Measurements from ENCODE around the gene GLI2. TPM values are rescaled to one million over a fixed set of nuclear protein-coding genes. Genes with fewer than 3 reads are reported as not detected.
A peak's percentile ranks its signal among the peaks of the same experiment; 100 is the strongest.

GLI2 gene
- polyA plus RNA-seq, 1 experiment = 5.2 TPM

GRCh38 chr2:120777170-120777751 is 41.6 kb downstream of the GLI2 start:
- ChIA-PET CTCF (no interaction called here), POLR2A (interaction anchor here (1.1 kb wide), 1 partner anchor 40 kb away, joined by 4 read pairs; no protein-coding TSS in a partner anchor)
- no peak for DNase-seq (ENCODE audit: low read depth, low spot score)
- Histone ChIP-seq H3K27ac (ENCODE audit: low read depth, low read length) (no peak overlapping the region), H3K9me3 (ENCODE audit: control insufficient read depth, insufficient read depth, low read length) (no peaks in the 10 kb centered on the region), H3K27me3 (ENCODE audit: control insufficient read depth, insufficient read depth, low read length) (no peaks in the 10 kb centered on the region), H3K4me3 (ENCODE audit: low read depth, low read length) (no peak overlapping the region)
- TF ChIP-seq CTCF (IDR thresholded peaks at IDR 0.05; ENCODE audit: low read depth, low read length) = no peak

DNA sequence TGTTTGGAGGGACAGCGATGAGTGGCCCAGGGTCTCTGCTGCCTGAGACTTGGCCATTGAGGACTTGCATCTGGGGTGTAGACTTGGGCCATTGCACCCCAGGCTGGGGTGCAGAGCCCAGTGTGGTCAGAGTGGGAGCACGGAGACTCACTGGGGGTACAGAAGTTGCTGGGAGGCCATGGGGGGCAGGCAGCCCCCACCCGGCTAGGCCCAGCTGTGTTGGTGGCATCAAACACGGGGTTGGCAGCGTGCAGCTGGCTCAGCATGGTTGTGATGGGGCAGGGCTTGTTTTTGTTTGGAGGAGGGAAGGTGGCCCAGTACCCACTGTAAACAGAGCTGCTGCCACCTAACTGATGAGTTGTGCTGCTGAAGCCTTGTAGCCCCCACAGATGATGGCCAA is 42.1 kb downstream of the GLI2 start:
- Histone ChIP-seq H3K27ac (ENCODE audit: low read depth, low read length) (peak overlapping the region; percentile 47), H3K4me3 (ENCODE audit: low read depth, low read length) (no peak overlapping the region), H3K9me3 (ENCODE audit: control insufficient read depth, insufficient read depth, low read length) (no peaks in the 10 kb centered on the region), H3K27me3 (ENCODE audit: control insufficient read depth, insufficient read depth, low read length) (no peaks in the 10 kb centered on the region)
- ChIA-PET POLR2A (interaction anchor here (0.7 to 1.1 kb wide), 2 partner anchors 12 to 41 kb away, joined by 3 to 4 read pairs; no protein-coding TSS in a partner anchor), CTCF (no interaction called here)
- no peak for TF ChIP-seq CTCF (IDR thresholded peaks at IDR 0.05; ENCODE audit: low read depth, low read length)
- no peak for DNase-seq (ENCODE audit: low read depth, low spot score)

DNA sequence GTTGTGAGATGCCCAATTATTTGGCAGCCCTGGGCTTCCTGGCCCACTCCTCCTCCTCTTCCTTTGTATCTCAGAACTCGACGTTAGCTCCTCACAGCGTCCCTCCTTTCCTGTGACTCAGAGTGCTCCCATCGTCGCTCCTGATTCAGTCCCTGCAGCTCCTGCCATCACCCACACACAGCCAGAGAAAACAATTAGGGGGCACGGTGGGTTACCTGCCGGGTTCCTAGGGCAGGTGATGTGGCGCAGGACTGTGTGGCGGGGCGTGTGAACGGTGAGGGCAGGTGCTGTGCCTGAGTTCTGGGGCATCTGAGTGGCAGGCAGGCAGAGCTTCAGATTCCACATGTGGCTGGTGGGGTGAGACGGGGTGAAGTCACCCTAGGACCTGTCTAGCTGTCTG is 42.6 kb downstream of the GLI2 start:
- POLR2A ChIA-PET = interaction anchor here (0.7 to 1.1 kb wide), 2 partner anchors 12 to 41 kb away, joined by 3 to 4 read pairs; no protein-coding TSS in a partner anchor

GRCh38 chr2:120779781-120780283 is 44.2 kb downstream of the GLI2 start:
- Histone ChIP-seq H3K27ac (ENCODE audit: low read depth, low read length) (peak overlapping the region; percentile 92), H3K27me3 (ENCODE audit: control insufficient read depth, insufficient read depth, low read length) (no peaks in the 10 kb centered on the region), H3K4me3 (ENCODE audit: low read depth, low read length) (no peak overlapping the region), H3K9me3 (ENCODE audit: control insufficient read depth, insufficient read depth, low read length) (no peaks in the 10 kb centered on the region)
- ChIA-PET POLR2A (interaction anchor here (0.9 to 1.4 kb wide), 6 partner anchors 12 to 295 kb away, joined by 3 to 9 read pairs (median 4); no protein-coding TSS in a partner anchor), CTCF (interaction anchor here (0.6 to 1.4 kb wide), 3 partner anchors 9 to 95 kb away, joined by 3 to 6 read pairs (median 3); no protein-coding TSS in a partner anchor)
- peak; percentile 47 for TF ChIP-seq CTCF (IDR thresholded peaks at IDR 0.05; ENCODE audit: low read depth, low read length)
- peak; percentile 76 for DNase-seq (ENCODE audit: low read depth, low spot score)

More for the DNA sequence above, 42.6 kb downstream of the GLI2 start:
- no peak overlapping the region for H3K4me3 ChIP-seq (ENCODE audit: low read depth, low read length)
- TF ChIP-seq CTCF (IDR thresholded peaks at IDR 0.05; ENCODE audit: low read depth, low read length) = no peak
- no peaks in the 10 kb centered on the region for H3K27me3 ChIP-seq (ENCODE audit: control insufficient read depth, insufficient read depth, low read length)
- no peaks in the 10 kb centered on the region for H3K9me3 ChIP-seq (ENCODE audit: control insufficient read depth, insufficient read depth, low read length)
- CTCF ChIA-PET = no interaction called here
- DNase-seq (ENCODE audit: low read depth, low spot score) = no peak
- H3K27ac ChIP-seq (ENCODE audit: low read depth, low read length) = peak overlapping the region; percentile 47

DNA sequence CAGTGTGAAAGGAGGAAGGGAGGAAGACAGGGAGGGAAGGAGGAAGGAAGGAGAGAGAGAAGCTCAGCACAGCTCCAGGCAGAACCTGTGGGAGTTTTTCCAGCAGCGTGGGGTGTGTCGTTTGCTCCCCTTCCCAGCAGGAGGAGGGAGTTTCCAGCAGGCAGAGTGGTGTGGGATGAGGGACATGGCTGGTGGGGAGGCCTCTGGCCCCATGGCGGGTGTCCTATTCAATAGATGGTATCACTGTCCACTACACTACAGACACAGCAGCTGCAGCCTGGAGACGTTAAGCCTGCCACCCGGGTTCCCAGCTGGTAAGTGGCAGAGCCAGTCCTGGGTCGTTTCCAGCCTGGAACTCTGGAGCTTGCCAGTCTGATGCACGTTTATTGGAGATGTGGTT is 44.7 kb downstream of the GLI2 start:
- DNase-seq (ENCODE audit: low read depth, low spot score) = no peak
- H3K27ac ChIP-seq (ENCODE audit: low read depth, low read length) = peak overlapping the region; percentile 68
- ChIA-PET POLR2A (interaction anchor here (0.9 to 1.4 kb wide), 6 partner anchors 13 to 295 kb away, joined by 3 to 9 read pairs (median 4); no protein-coding TSS in a partner anchor), CTCF (interaction anchor here (0.6 to 1.4 kb wide), 5 partner anchors 10 to 96 kb away, joined by 3 to 6 read pairs (median 3); no protein-coding TSS in a partner anchor)
- no peaks in the 10 kb centered on the region for H3K27me3 ChIP-seq (ENCODE audit: control insufficient read depth, insufficient read depth, low read length)
- no peak for TF ChIP-seq CTCF (IDR thresholded peaks at IDR 0.05; ENCODE audit: low read depth, low read length)
- no peak overlapping the region for H3K4me3 ChIP-seq (ENCODE audit: low read depth, low read length)
- no peaks in the 10 kb centered on the region for H3K9me3 ChIP-seq (ENCODE audit: control insufficient read depth, insufficient read depth, low read length)

All from AG04450 (cell line).